GM13977 (cell line): Measurements from ENCODE around the gene ZNG1A.
"Not testable (repeated sequence)": the region's sequence is repeated elsewhere in the genome, so short reads cannot be mapped to it uniquely, and the experiment has no call there.

Experiments used
- DNase-seq: peaks from one replicate; pipeline ENCODE4 v3.0.0; 2012; ENCODE audit warnings: low spot score
- in situ Hi-C: fragments of 300-500 bp; cut with MboI; formaldehyde crosslinking; loops from one replicate; pipeline ENCODE4 v1.12.0; 2022; ENCODE audit warnings: low sequenced_read_pairs, low pct_unique_long_range_greater_than_20kb, mixed read lengths, inconsistent platforms; ENCODE audit not compliant: unreplicated experiment

Gene ZNG1A

GRCh38 chr9:98775-99174 lies 80.1 kb downstream of the ZNG1A start:
- DNase-seq, in situ Hi-C loops: not testable (repeated sequence)

- in situ Hi-C loops, DNase-seq: not testable (repeated sequence)
Measured at GRCh38 chr9:94992-95391, 83.9 kb downstream of the ZNG1A start.

GRCh38 chr9:94323-94722 lies 84.5 kb downstream of the ZNG1A start:
- in situ Hi-C loops, DNase-seq: not testable (repeated sequence)

GRCh38 chr9:93909-94308 lies 84.9 kb downstream of the ZNG1A start:
- DNase-seq, in situ Hi-C loops: not testable (repeated sequence)

- DNase-seq, in situ Hi-C loops: not testable (repeated sequence)
Measured at GRCh38 chr9:90851-91250, 88.0 kb downstream of the ZNG1A start.

- DNase-seq, in situ Hi-C loops: not testable (repeated sequence)
Measured at GRCh38 chr9:88396-89037, 90.3 kb downstream of the ZNG1A start.

- DNase-seq, in situ Hi-C loops: not testable (repeated sequence)
Measured at GRCh38 chr9:87860-88259, 91.0 kb downstream of the ZNG1A start.

- DNase-seq, in situ Hi-C loops: not testable (repeated sequence)
Measured at GRCh38 chr9:87105-87504, 91.8 kb downstream of the ZNG1A start.

- in situ Hi-C loops, DNase-seq: not testable (repeated sequence)
Measured at GRCh38 chr9:86697-87096, 92.2 kb downstream of the ZNG1A start.

GRCh38 chr9:82932-83689 lies 95.7 kb downstream of the ZNG1A start:
- in situ Hi-C loops, DNase-seq: not testable (repeated sequence)

GRCh38 chr9:78333-78732 lies 100.5 kb downstream of the ZNG1A start:
- DNase-seq, in situ Hi-C loops: not testable (repeated sequence)

- in situ Hi-C loops, DNase-seq: not testable (repeated sequence)
Measured at GRCh38 chr9:76389-76788, 102.5 kb downstream of the ZNG1A start.

GRCh38 chr9:73900-74525 lies 104.8 kb downstream of the ZNG1A start:
- in situ Hi-C loops, DNase-seq: not testable (repeated sequence)

GRCh38 chr9:73076-73899 lies 105.6 kb downstream of the ZNG1A start:
- peak; percentile 25 for DNase-seq
- in situ Hi-C loops, result not testable (repeated sequence)
